Measurements from ENCODE around the gene SREBF1.

SREBF1 gene

GRCh38 chr17:17840751-17841591 is 4.2 kb upstream of the SREBF1 start:
- DNase-seq (ENCODE audit: low read depth), result no peak

DNA sequence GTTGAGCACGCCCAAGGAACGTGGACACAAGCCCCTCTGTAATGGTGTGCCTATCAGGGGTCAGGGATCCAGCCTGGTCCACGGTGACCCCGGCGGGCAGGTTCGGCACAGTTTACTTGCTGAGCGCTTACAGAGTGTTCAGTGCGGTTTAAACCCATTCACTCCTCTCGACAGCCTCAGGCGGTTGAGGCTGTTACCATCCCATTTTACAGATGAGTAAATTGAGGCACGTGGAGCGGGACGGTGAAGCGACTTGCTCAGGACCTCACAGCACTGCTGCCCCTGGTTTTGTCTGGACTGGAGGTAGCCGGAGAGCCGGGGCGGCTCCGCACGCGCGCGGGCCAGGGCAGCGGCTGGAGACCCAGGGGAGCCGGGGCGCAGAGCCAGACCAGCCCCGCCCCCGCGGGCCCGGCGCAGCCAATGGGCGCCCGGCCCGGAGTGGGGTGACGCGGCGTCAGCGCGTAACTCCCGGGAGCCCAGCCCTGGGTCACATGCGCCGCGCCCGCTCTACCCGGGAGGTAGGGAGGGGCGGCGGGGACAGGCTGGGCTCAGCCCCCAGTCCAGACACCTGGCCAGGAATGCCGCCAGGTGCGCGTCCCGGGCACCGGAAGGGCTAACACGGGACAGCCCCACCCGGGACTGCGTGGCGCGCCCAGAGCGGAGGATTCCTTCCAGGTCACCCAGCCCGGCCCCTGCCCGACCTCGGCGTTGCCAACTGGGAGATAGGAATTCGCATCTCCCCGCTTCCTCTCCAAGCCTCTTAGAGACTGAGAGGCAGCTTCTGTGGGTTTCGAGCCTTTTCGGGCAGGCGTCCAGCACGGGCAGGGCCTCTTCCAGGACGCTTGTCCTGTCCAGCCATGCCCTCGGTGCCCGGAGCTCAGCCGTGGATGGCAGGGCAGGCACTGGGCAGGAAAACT is 3.3 kb upstream of the SREBF1 start:
- peak; percentile 74 for DNase-seq (ENCODE audit: low read depth)

DNA sequence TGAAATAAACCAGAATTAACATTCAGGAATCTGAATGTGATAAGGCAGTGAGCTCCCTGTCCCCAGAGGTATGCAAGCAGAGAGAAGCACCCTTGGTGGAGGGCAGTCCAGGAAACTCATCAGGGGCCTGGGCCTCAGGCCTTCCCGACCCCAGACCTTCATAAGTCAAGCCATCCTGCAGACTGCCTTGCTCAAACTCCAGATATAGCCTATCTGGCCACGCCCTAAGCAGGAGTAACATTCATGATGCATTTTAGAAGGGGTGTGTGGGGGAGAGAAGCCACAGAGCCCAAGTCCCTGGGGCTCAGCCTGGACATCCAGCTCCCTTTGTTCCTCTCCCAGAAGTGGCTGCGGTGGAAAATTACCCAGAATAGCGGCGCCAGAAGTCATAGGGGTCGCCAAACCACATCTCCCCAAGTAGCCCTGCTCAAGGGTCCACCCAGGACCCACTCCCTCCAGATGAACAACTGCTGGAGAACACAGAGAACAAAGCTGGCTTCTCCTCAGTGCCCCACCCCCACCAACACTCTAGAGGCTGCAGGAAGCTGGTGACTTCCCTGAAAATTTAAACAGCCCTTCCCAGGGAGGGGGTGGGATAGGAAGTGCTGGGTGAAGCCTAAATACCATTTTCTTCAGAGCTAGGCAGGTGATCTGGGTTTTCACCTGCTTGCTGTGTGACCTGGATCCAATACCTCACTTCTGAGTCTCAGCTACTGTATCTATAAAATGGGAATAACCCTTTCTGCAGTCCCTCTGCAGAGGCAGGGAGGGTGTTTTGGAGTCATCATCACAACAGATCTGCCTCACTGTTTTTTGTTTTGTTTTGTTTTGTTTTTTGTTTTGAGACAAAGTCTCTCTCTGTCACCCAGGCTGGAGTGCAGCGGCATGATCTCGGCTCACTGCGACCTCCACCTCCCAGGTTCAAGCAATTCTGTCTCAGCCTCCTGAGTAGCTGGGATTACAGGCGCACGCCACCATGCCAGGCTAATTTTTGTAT is 1.5 kb upstream of the SREBF1 start:
- DNase-seq (ENCODE audit: low read depth), result no peak

- peak; percentile 92 for DNase-seq (ENCODE audit: low read depth)
These were observed 615 bp upstream of the SREBF1 start for GRCh38 chr17:17837380-17837821.

DNA sequence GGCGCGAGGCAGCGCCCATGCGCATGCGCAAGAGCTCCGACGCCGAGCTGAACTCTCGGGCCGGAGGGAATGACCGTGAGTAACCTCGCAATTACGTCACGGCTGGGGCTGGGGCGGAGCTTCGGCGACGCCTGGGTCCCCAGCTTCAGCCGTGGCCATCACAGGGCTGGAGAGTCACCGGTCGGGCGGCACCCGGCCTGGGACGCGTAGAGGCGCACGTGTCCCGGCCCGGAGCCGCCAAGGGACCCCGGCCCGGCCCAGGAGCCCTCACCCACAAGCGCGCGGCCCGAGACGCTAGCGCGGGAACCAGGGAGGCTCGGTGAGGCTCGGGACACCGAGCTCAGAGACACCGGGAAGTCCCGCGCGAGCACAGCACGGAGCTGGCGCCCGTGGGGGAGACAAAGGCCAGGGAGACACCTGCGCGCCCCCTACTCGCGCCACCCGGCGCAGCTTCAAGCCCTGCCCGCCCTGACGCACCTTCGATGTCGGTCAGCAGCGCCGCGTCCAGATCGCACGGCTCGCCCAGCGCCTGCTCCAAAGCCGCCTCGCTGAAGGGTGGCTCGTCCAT is 452 bp downstream of the SREBF1 start:
- peak; percentile 85 for DNase-seq (ENCODE audit: low read depth)

- DNase-seq (ENCODE audit: low read depth), result no peak
These were observed 1.2 kb downstream of the SREBF1 start for GRCh38 chr17:17835415-17836249.

DNA sequence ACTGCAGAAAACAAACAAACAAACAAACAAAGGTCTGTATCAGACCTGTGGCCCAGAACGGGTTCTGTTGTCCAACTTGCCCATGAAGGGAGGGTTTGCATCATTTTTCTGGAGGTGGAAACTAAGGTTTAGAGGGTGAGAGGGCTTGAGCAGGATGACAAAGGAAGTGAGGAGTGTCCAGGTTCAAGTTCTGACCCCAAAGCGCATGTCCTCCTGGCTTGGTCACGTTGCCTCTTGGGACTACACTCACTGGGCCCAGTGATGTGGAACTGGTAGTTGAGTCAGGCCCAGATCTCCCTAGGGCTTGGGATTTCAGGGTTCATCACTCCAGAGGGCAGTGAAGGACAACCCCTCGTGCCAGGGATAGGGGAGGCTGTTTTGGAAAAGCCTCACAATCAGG is 1.8 kb downstream of the SREBF1 start:
- DNase-seq (ENCODE audit: low read depth), result no peak

DNA sequence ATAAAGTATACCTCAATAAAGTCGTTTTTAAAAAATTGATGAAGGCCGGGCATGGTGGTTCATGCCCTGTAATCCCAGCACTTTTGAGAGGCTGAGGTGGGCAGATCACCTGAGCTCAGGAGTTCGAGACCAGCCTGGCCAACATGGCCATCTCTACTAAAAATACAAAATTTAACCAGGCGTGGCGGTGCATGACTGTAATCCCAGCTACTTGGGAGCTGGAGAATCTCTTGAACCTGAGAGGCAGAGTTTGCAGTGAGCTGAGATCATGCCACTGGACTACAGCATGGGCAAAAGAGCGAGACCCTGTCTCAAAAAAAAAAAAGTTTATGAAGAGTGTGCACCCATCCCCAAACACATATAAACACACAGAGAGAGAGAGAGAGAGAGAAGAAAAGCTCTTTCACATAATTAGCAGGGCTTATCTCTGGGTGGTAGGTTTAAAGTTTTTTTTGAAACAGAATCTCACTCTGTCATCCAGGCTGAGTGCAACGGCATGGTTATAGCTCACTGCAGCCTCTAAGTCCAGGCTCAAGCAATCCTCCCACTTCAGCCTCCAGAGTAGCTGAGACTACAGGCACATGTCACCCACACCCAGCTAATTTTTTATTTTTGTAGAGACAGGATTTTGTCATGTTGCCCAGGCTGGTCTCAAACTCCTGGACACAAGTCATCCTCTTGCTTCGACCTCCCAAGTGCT is 3.0 kb downstream of the SREBF1 start:
- DNase-seq (ENCODE audit: low read depth), result no peak

DNA sequence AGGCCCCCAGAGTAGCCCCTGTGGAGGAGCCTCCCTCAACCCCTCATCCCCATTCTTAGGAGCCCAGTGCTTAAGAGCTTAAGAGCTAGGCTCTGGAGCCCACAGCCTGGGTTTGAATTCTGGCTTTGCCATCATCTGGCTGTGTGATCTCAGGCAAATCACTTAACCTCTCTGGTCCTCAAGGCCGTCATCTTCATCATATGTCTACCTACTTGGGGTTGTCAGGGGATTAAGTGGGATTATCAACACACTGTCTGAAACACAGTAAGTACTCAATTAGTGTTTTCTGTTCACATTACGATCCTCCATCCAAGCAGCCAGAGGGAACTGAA is 4.8 kb downstream of the SREBF1 start:
- DNase-seq (ENCODE audit: low read depth), result no peak

DNA sequence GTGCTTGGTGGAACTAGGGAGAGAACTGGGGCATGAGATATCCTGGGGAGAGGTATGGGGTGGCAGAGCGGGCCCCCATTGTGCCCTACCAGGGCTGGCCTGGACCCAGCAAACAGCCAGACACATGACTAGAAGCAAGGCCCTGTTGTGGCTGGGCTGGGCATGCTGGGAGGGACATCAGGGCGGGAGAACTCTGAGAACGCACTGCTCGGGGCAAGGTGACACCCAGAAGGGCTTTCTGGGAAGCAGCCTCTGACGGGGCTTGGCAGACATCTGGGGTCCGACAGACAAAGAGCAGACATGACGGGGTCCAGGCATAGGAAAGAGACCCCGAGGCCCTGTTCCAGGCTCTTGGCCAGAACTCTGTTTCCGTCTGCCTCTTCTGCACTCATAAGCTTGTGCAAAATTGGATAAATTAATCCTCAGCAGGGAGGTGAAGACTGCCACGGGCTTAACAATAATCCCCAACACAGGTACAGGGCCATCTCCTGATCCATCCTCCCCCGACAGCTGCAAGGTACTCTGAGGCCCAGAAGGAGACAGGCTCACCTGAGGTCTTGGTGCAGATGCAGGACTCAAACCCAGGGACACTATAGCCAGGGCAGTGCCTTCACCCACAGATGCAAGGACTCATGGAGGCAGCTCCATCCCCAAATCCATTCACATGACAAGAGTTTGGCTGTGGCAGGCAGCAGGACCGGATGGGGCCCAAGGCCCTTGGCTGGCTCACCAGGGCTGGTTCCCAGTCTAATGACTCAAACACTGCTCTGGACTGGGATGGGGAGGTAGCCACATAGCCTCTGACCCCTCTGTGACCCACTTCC is 5.4 kb downstream of the SREBF1 start:
- DNase-seq (ENCODE audit: low read depth), result no peak

GRCh38 chr17:17830740-17831207 is 6.0 kb downstream of the SREBF1 start:
- no peak for DNase-seq (ENCODE audit: low read depth)

DNA sequence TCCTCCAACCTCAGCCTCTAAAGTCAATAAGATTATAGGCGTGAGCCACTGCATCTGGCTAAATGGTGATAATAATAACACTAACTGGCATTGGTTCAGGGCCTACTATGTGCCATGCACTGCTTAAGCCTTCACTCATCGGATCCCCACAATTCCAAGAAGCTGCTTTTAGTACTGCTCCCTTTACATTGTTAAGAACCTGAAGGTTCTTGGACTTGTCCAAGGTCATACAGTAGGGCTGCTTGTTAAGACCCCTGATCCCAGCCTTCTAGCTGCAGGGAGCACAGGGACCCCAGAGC is 6.6 kb downstream of the SREBF1 start:
- DNase-seq (ENCODE audit: low read depth), result no peak

DNA sequence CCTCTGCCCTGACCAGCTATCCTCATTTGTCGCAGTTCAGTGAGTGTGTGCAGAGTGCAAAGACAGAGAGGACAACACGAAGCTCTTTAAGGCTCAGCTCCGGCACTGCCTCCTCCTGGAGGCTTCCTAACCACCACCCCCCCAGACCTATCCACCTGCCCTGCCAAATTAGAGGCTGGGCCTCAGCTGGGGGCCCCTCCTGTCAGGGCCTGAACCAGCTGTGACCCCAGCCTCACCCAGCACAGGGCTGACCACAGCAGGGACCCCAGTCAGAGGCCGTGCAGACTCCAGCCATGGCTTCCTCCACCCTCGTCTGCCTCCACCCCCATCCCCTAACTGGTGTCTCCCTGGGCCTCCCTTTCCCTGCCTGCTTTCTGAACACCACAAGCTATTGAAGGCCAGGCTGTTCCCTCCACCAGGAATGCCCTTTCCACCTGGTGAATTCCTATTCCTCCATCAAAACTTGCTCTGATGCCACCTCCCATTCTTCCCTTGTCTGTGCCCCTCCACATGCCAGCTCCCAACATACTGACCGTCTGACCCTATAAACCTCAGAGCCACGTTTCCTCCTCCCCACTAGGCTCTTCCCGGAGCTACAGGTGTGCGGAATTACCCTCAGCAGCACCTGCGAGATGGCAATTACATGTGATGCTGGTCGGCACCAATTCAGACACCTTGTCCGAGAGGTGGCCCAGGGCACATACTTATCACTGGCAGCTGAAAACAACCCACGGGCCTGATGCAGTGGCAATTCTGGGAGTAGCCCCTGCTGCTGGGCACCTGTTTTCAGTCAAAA is 8.8 kb downstream of the SREBF1 start:
- DNase-seq (ENCODE audit: low read depth), result no peak

GRCh38 chr17:17826942-17827785 is 9.6 kb downstream of the SREBF1 start:
- DNase-seq (ENCODE audit: low read depth), result no peak

- no peak for DNase-seq (ENCODE audit: low read depth)
These were observed 10.5 kb downstream of the SREBF1 start for GRCh38 chr17:17826342-17826713.

- no peak for DNase-seq (ENCODE audit: low read depth)
These were observed 11.8 kb downstream of the SREBF1 start for GRCh38 chr17:17824783-17825614.
